NCI-H446 treated with DMSO at 0.1 percent for 48 hours (cell line): ENCODE data around the gene UTP14C.
"Not testable (repeated sequence)": the region's sequence is repeated elsewhere in the genome, so short reads cannot be mapped to it uniquely, and the experiment has no call there.

Experiments
- DNase-seq: peaks from one replicate; lab custom pipeline; 2025; lab: John Stamatoyannopoulos, UW

Gene UTP14C

GRCh38 chr13:52024481-52024880, at the start of gene UTP14C:
Gene UTP14C (plus strand): TSS chr13:52024691. CDS start chr13:52028805, 4,114 bp downstream.
- DNase-seq, result no peak

DNA sequence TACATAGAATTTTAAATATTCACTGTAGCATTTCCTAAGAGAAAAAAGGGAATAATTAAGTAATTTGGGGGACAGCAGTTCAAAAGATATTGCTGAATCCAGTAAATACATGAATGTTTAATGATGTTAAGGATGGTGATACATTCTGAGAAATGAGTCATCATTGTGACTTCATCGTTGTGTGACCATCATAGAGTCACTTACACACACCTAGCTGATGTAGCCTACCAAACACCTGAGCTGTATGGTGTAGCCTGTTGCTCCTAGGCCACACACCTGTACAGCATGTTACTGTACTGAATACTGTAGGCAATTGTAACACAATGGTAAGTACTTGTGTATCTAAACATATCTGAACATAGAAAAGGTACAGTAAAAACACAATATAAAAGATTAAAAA, 48.1 kb upstream of the UTP14C start:
- no peak for DNase-seq

DNA sequence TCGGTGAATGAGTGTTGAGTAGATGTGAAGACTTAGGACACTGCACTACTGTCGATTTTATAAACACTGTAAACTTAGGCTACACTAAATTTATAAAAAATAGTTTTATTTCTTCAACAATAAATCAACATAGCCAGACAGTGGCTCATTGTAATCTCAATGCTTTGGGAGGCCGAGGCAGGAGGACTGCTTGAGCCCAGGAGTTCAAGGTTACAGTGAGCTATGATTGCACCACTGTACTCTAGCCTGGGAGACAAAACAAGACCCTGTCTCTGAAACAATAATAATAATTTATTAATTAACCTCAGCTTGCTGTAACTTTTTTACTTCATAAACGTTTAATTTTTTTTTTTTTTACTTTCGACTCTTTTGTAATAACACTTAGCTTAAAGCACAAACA, 47.6 kb upstream of the UTP14C start:
- DNase-seq, result no peak

DNA sequence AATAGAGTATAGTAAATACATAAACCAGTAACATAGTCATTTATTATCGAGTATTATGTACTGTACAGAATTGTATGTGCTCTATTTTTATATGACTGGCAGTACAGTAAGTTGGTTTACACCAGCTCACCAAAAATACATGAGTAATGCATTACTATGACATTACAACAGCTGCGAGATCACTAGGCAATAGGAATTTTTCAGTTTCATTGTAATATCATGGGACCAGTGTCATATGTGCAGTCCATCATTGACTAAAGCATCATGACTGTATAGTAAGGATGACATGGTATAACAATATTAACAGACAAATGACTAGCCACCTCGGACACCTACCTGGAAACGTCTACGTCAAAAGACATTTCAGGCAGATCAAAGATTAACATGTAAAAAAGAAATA, 46.9 kb upstream of the UTP14C start:
- no peak for DNase-seq

DNA sequence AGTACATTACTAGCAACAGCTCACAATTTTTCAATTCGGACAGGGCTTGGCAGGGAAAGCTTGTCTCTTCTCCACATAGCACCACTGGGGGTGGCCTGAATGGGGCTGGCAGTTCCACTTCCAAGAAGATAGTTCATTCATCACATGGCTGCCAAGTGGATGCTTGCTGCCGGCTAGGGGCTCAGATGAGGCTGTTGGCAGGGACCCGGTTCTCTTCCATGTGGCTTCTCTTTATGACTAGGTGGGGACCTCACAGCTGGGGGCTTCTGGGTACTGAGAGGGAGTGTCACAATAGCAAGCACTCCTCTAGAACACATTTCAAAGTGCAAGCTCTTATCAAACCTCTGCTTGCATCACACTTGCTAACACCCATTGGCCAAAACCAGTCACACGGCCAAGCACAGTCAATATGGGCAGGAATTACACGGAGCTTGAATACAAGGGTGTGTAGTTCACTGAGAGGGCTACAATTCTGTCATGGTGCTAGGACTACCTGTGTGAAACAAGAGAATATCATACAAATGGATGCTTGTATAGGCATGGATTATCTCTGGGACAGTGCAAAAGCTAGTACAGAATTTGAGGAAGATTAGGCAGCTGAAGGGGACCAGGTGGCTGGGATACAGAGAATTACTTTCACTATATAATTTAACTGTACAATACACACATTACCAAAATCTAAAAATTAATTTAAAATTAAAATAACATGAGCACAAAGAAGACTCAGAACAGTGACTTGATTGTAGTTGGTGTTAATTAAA, 45.5 kb upstream of the UTP14C start:
- DNase-seq, result no peak

DNA sequence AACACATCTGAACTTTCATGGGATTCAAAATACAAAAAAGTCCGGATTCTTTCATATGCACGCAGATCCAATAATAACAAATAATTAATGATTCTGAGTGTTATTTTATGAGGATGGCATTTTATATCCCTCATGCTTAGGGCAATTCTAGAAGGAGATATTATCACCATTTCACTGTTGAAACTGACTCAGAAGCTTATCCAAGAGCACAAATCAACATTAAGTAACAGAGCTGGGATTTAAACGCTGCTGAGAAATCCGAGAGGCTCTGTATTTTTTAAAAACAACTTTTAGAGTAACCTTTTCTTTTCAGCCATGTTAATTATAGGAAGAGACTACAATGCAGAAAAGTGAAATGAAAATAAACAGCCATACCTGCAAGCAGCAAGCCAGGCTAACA, 43.6 kb upstream of the UTP14C start:
- no peak for DNase-seq

GRCh38 chr13:51981355-51981754, 43.1 kb upstream of the UTP14C start:
- no peak for DNase-seq

GRCh38 chr13:51983292-51983691, 41.2 kb upstream of the UTP14C start:
- not testable (repeated sequence) for DNase-seq

- DNase-seq, result not testable (repeated sequence)
Measured at GRCh38 chr13:51984904-51985303, 39.6 kb upstream of the UTP14C start.

DNA sequence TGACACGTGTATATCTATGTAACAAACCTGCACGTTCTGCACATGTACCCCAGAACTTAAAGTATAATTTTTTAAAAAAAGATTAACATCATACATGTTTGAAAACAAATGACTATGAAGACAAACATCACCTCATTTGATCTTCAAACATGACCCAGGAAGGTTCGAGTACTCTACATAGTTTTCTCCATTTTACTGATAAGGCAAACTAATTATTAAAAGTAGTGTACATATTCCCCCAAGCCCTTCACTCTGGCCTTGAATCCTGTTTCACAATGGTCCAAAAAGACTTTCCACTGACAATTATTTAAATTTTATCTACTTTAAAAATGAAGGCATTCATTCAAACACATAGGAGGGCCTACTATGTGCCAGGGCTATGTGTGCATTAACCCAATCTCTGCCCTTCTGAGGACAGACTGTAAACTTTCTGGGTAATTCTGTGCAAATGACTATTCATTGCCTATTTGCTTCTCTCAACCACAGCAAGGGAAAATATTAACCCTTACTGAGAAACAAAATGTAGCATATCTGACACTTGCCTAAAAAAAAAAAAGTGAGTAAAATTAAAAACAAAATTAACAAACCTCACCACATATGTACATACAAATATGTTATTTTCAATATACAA, 35.4 kb upstream of the UTP14C start:
- no peak for DNase-seq

DNA sequence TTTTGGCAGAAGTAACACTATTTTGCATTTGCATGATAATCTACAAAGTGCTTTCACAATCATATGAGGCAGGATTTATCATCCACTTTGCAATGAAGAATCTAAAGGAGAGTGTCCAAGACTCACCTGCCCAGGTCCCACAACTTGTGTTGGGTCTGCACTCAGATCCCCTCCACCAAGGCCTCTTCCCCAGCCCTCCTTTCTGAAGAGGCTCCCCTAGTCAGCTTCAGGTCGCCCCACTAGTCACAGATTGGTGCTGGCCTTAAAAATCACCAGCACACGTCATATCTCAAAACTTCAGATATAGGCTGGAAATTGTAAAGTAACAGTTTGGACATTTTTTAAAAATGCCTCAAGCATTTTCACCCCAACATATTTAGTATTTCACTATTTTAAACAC, 30.8 kb upstream of the UTP14C start:
- DNase-seq, result no peak

DNA sequence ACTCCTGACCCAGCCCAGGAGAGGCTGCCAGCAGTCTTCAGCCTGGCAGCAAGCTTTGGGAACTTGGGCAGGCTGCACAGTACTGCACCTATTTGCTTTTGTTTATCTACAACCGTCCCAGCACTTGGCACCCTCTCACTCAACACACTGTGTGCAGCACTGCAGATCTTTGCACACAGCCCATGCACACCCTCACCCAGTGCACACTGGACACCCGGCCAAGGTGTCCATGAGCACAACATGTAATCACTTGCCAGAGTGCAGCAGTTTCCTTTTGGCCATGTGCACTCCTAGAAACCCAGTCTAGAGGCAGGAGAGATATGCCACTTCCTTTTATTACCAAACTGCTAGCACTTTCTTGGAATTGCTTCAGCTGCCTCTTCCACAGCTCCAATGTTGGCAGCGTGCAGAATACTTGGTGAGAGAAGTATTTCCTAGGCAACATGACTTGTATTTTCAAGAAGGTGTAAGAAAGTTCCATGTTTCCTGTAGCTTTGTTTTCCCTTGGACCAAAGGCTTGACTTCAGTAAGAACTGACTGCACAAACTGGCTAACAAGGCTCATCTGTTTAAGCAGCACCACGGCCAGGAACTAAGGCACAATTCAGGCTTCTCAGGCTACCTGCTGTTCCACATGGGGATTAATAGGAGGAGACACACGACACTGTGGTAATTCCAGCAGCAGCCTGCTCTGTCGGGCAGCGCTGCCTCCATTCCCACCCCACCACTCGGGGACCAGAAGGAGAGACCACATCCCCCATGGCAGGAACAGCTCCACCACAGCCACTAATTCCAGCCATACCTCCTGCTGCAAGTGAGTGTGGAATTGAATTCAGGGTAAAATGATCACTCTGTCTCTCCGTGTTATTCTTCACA, 28.6 kb upstream of the UTP14C start:
- DNase-seq, result no peak

DNA sequence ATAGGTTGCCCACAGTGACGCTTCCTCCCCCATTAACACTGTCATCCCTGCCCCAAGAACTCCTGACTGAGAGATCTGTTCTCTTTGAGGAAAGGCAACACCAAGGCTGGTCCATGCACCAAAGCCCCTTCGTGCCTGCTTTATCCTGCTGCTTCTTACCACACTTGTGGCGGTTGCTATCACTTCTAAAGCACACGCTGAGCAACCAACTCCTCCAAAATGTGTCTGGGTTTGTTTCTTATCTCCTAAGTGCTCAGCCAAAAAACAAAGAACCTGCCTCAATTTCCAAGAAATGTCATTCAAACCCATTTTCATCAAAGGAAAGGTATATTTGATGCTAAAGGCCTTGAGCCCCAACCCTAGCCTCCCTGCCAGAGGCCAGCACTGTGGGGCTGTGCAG, 27.9 kb upstream of the UTP14C start:
- DNase-seq, result no peak

- no peak for DNase-seq
Measured at GRCh38 chr13:51997186-51997585, 27.3 kb upstream of the UTP14C start.

GRCh38 chr13:51997641-51998330, 26.7 kb upstream of the UTP14C start:
- DNase-seq, result no peak

DNA sequence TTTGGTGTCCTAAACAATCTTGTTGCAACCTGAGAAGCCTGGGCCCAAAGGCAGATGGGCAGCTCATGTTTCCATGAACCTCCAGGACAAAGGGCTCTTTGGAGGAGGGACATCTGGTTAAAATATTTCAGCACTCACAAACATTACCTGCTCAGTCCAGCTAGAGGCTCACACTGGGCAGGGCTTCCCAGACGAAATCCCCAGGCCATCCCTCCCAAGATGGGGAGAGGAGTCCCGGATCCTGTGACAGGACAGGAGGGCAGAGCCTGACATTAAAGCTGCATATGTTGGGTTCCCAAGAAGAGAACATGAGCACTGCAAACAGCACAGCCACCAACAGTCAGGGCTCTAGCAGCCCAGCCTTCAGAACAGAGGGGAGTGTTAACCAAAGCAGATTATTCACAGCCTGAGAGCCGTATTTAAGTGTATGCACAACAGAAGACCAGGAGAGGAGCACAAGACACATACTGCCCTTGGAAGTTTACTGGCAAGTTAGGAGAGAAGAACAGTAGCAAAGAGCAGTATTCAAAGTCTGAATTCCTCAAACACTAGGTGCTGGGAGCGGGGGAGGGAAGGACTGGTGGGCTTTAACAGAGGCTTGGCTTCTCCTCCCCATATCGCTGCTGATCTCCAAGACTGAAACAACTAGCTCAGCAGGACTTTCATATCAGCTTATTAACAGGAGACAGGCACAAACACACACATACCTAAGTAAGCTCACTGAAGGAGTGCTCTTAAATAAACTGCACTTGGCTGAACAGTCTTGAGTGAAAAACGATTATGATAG, 25.6 kb upstream of the UTP14C start:
- DNase-seq, result no peak

DNA sequence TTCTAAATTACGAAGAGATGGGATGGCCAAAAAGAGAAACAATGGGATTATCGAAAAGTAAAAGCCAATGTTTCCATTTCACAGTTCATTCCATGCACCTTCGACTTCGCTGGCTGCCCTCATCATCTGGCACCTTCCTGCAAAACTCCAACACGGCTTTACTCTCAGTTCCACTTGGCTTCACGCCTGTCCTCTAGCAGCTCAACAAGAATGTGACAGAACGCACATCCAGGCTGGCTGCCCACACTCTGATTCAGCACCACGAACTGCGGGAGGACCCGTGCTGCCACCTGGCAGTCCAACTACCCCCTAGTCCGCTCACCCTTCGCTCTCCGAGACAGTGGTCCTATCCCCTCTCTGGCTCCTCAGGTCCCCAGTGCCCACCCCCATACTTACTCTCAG, 25.0 kb upstream of the UTP14C start:
- no peak for DNase-seq

DNA sequence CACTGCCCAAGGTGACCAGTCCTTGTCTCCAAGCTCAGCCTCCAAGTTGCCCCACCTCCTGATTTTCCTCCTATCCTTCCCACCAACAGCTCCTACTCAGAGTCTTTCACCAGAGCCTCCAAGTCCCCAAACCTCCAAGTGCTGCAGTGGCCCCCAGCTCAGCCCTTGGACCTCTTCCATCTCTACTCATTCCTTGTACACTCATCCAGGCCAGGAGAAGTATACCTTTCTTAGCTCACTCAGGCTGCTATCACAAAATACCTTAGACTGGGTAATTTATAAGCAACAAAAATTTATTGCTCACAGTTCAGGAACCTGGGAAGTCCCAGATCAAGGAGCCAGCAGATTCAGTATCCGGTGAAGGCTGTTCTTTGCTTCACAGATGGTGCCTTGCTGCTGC, 24.6 kb upstream of the UTP14C start:
- no peak for DNase-seq

DNA sequence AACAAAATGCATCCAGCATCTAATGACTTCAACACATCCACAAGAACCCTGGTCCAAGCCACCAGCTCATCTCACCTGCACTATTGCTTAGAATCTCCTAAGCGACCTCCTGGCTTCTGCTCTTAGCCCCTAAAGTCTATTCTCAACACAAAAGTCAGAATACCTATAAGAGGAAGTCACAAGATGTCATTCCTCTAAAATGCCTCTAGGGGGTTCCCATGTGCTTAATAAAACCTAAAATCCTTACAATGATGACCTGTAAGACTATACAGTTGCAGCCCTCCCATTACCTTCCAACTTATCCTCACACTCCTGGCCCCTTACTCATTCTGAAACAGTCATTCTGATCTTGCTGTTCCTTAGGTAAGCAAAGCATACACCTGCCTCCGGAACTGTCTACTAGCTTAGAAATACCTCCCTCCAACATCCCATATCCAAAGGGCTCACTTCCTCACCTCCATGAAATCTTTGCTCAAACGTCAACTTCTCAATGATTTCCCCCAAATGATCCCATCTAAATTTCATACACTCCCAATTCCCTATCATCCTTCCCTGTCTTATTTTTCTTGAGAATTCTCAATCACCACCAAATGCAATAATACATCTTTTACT, 23.3 kb upstream of the UTP14C start:
- DNase-seq, result peak; percentile 19

DNA sequence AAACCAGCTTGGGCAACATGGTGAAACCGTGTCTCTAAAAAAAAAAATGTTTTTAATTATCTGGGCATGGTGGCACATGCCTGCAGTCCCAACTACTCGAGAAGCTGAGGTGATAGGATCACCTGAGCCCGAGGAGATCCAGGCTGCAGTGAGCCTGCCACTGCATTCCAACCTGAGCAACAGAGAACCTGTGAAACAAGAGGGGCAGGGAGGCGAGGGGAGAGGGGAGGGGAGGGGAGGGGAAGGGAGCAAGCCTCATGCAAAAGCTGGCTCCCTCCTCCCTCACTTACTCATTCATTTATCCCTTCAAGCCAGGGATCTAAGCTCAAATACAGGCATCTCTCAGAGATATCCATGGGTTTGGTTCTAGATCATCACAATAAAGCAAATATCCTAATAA, 22.1 kb upstream of the UTP14C start:
- no peak for DNase-seq

- no peak for DNase-seq
Measured at GRCh38 chr13:52003541-52003940, 20.9 kb upstream of the UTP14C start.
